ENCODE measurements around the gene DTNA.

The DTNA gene

DNA sequence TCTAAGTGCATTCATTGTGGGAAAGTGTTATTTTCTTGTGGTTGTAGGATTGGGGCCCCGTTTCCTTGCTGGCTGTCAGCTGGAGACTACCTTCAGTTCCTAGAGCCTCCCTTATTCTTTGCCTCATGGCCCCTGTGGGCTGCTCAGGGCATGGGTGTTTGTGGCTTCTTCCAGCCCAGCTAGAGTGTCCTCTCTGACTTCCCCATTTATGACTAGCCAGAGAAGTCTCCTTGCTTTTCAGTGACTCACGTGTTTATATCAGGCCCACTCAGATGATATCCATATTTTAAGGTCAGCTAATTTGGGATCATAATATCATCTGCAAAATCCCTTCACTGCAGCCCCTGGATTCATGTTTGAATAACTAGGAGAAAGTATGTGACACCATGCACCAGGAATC, 62.8 kb downstream of the DTNA start:
- DNase-seq (ENCODE audit: low spot score): no peak

DNA sequence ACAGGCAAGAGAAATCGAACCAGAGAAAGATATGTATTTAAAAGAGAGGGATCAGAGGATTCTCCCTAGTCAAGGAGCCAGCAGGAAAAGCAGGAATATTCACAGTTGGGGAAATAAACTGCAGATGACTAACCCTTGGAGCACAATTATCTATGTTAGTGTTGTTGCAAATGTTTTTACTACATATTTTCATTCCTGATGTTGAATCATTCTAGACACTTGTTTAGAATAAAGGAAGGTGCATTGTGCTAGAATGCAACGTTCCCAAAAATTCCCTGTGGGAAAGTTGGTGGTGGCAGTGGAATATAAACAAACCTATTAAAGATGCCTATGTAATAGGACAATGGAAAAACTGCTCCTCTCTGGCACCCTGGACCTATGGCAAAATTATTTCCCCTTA, 63.3 kb downstream of the DTNA start:
- DNase-seq (ENCODE audit: low spot score): no peak

DNA sequence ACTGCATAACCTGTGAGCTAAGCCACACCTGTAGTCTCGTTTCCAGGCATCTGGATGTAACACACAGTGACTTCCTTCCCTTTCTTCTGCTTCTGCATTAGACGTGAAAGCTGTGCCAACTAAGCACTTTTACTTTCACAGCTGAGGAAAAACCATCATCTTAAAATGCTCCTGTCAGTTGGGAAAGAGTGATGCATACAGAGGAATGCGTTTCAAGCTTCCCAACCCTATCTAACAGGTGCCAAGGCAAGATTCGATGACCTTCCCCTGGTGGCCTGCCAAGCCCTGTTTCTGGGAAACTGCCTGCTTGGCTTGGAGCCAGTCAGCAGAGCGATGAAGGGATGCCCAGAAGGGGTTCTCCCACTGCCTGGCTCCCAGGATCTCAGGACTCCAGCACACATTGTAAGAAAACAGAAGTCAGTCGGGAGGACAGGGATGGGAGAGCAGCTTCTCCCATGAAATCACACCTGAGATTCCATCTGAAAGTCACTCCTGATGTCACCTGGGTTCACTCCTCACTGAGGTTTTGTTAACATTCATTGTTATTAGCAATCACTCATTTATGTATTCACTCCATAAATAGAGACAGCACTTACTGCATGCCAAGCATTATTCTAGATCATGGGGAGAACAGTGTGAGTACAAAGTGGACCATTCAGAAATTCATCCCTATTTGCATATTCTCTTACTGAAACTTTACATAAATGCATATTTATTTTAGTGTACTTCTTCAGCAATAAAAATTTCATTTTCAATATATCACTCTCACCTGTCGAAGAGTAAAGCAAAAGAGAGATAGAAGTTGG, 64.1 kb downstream of the DTNA start:
- no peak for DNase-seq (ENCODE audit: low spot score)

DNA sequence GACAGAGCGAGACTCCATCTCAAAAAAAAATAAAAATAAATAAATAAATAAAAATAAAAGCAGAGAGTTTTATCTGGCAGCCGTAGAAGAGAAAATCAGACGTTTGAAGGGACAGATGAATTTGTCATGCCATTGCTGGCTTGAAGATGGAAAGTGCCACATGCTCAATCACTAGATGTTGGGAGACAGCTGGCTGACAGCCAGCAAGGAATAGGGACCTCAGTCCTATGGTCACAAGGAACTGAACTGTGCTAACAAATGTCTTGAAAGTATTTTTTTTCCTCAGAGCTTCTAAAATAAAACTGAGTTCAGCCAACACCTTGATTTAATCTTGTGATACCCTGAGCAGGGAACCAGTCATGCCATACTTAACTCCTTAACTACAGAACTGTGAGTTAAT, 65.4 kb downstream of the DTNA start:
- DNase-seq (ENCODE audit: low spot score): no peak

DNA sequence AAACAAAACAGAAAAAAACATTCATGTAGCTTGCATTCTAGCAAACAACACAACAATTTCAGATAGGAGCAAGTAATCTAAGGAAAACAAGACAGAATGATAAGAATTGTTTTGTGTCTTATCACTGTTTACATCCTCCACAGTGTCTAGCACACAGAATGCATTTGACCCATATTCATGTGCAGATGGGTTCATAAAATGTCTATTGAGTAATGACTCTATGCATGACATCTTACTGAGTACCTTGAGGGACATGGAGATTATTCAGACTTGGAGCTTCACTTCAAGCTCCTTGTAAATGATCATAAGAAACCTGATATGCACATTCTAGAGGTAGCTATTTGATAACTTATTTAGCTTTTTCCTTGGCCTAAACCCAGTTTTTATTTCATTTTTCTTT, 69.0 kb downstream of the DTNA start:
- no peak for DNase-seq (ENCODE audit: low spot score)

DNA sequence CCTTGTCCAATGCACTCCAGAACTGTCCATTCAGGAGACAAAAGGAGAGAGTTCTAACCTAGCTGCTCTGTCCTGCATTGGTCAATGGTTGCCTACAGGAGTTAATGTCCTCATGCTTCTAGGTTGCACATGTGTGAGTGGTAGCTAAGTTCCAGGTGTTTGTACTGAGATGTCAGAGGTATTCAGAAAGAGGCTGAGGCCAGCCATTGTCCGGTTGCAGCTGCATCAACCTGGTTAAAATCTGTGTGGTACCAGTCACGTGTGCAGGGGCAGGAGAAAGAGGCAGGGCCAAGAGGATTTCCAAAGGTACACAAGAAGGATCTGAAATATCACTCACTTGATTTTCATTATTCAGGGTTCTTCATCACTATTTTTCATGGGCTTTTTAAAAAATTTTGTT, 70.8 kb downstream of the DTNA start:
- no peak for DNase-seq (ENCODE audit: low spot score)

DNA sequence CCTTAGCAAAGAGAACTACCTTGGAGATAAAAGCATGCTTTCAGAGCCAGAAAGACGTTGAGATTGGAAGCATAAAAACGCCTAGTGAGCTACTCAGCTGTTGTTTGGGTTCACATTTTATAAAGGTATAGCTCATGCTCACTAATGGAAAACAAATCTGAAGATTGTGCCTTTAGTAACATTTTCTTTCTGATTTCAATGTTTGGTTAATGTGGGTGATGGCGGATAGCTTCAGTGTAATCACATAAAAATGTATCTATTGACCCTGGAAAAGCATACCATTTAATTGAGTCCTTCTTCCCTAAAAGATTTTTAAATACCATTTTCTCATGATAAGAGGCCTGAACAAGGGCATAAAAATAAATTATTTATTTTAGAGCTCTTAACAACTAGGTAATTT, 73.4 kb downstream of the DTNA start:
- DNase-seq (ENCODE audit: low spot score): no peak

DNA sequence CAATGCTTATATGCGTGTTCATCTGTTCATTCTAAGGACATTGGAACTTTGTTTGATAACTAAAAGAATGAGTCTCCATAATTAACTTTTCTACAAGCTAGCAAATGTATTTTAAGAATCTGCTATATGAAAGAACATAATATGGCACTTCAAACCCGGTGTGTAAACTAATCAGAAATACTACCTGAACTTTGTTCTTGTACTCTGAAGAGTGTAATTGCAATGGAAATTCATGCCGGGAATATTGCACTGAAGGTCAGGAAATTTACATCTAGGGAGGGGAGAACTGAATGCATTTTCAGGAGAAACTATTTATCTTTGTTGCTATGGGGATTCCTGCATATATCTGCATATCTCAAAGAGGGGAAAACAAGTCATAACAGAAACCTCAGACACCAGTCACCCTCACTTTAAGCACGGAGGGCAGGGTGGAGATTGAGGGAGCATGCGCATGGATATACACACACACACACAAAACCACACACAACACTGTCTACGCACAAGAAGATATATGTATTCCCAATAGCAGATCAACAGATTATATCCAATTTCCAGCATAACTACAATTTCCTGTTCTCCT, 76.2 kb downstream of the DTNA start:
- no peak for DNase-seq (ENCODE audit: low spot score)

DNA sequence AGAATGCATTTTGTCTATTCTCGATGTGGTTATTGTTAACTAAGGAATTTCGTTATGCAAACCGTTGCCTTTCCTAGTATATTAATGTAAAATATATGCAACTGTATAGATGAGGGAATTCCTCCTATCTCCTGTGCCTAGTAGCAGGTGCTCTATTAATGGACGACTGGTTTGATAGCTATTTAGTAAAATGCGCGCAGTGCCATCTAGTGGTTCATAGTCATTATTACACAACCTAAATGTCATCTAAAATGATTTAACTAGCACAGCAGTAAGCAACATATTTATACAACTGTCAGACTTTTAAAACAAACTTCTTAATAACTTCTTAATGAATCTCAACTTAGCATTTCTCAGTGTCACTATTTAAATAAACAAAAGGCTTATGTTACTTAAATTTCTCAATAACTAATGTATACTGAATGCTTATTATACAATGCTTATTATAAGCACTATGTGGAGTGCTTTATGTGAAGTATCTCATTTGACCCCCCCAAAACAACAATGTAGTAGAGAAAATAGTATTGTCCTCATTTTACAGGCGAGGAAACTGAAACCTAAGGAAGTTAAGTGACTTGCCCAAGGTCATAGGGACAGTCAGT, 77.9 kb downstream of the DTNA start:
- DNase-seq (ENCODE audit: low spot score): peak; percentile 16

DNA sequence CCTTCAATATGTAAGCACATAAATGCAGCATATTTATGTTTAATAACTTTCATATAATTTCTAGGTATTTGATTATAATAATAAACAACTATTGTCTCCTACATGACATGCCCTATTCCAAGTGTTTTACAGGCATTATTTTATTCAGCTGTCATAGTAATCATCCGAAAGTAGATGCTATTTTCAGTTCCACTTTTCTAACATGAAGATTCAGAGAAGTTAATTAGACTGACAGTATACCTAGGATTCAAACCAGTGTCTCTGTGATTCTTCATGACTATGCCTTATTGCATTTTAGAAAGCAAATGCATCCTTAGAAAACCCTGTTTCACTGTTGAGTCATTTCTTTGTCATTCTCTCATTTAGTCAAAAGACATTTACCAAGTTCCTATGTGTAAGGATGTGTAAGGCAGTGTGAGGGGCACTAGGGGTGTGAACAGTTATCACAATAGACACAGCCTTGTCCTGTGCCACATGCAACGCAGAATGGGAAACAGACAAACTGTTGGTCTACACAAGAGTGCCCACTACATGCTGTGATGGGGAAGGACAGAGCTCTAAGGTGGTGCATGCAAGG, 79.8 kb downstream of the DTNA start:
- no peak for DNase-seq (ENCODE audit: low spot score)

DNA sequence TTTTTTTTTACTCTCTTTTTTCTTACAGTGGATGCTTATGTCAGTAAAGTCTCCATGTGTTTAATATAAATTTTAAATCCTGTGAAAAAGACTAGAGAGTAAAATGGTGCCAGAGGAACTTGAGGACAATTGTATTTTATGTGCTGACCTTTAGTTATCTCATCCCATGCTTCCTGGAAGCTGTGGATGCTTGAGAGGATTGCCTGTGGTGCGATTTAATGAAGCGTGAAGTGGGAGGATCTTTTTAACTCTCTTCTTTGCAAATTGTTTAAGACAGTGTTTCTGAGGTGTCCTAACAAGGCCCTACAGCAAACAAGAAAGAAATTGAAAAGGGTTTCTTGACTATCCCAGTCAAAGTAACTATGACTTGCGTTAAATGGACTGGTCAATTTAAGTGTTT, 84.2 kb downstream of the DTNA start:
- DNase-seq (ENCODE audit: low spot score): no peak

DNA sequence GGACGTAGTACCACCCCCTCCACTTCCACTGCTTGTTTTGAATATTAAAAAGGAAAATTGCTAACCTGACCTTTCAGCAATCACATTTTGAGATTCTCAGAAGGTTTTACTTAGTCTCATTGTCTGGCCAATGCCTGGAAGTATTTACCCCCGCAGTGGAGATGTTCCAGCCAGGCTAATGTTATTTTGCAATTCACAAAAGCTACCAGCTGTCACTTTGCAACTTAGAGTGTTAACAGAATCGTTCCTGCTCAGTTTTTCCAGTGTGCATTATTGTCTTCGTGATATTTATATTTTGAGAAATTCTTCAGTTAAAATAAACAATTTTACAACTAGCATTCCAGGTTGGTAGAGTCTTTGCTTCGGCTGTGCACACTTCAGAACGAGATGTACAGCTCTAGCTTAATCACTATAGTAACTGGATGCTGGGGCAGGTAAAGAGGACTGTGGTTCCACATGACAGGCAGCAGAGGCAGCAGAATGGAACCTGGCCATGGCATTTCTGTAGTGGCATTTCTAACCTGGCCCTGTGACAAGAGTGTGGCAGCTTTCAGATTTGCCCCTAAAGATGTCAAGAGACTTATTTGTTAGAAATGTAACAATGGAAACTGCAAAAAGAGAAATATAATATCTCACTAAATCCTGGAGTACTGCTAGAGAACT, 85.1 kb downstream of the DTNA start:
- DNase-seq (ENCODE audit: low spot score): no peak

DNA sequence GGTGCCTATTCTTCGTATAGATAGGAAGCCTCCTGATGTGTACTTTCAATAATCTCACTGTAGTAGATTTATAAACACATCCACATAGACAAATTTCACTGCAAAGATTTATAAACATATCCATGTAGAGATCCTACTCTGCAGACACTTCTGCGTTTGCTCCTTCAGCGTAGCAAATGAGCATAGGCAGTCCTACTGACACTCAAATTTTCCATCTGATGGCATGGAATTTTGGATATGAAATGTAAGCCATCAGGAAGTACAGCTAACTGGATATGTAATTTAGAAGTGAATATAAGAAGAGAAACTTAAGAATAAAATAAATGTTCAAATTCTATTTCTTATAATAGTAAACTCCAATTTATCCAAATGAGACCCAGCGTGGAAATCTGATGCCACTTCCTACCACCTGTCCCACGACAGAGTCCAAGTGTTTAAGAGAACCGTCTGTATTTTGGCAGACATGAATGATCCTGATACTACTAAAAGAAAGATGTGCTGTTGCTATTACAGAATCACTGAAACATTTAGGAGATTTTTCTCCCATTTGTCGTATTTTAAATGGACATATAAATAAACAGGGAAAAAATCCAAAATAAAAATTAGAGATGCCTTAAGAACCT, 86.0 kb downstream of the DTNA start:
- no peak for DNase-seq (ENCODE audit: low spot score)

DNA sequence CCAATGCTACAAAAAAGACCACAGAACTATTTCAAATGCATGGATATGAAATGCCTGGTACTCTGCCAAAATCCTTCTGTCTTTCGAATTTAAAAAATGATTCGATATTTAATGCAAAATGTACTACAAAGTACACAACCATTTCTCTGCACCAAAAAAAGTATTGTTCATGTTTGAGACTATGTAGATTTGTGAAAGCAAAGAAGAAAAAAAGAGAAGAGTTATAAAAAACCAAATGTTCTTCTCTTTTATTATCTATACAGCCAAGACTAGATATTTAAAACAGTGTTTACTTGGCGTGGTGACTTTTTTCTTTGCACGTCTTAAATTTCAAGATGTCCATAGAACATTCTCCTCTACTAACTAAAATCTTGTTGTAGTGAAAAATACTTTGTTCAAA, 89.2 kb downstream of the DTNA start:
- DNase-seq (ENCODE audit: low spot score): no peak

DNA sequence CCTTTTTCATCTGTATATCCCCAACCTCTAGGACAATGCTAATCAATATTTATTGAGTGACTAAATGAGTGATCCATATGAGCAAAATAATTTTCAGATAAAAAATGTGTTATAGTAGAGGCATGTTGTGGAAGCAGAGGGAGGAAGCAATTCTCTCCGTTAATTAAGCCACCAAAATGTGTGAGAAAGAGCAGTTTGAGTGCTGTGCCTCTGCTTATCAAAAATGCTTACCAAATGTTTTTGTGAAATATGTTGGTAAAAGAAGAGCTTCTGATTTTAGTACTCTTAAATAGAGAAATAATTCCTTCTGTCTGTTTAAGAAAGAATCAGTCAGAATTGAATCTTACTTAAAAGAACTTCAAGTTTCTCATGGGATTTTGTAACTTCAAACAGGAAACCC, 90.3 kb downstream of the DTNA start:
- no peak for DNase-seq (ENCODE audit: low spot score)

DNA sequence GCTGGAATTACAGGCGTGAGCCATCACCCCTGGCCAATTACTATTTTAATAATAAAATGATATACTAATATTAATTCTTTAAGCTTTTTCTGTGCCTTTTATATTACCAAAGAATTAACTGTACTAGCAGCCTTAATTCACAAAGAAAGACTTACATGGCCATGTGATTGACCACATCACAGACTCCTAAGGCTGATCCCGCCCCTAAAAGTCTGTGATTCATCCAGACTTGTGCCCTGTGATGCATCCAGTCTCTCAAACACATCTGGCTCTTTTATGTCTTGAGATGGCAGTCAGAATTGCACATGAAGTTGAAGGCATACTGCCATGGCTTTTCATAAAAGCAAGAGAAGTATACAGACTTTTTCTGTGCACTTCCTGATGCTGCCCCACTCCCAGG, 91.7 kb downstream of the DTNA start:
- DNase-seq (ENCODE audit: low spot score): no peak

DNA sequence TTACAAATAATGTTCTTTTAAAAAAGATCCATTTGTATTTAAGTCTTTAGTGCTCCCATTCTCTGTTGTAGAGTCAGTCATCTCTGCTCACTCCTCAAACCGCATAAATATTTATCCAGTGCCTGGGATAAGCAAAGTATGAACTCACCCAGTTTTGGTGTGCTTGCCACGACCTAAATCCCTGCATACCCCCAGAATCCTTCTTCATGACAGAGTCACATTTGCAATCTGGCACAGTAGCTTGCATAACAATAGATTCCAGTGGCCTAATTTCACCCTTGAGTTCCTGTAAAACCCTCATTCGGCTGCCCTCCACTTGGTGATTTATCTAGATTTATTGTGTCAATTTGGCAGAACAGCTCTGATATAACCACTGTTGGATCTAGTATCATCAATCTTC, 92.9 kb downstream of the DTNA start:
- DNase-seq (ENCODE audit: low spot score): no peak

DNA sequence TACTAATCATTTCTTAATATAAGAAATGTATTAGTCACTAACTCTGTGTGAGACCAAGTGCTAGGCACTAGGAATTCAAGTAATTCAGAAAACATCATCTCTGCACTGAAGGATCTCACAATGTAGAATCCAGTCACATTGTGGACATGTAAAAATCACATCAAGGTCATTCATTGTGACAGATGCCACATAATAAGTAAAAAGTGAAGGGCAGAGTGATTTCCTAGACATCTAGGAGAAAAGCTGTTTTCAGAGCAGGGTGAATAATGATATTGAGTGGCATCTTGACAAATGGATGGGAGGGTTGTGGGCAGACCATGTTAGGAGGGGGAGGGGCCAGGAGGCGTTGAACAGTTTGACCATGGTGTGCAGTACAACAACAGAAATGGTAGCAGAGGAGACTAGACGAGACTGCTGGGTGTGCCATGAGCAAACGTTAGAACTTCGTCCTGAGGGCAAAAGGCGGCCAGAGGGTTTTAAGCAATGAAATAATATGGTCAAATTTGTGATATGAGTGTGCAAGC, 93.8 kb downstream of the DTNA start:
- no peak for DNase-seq (ENCODE audit: low spot score)

DNA sequence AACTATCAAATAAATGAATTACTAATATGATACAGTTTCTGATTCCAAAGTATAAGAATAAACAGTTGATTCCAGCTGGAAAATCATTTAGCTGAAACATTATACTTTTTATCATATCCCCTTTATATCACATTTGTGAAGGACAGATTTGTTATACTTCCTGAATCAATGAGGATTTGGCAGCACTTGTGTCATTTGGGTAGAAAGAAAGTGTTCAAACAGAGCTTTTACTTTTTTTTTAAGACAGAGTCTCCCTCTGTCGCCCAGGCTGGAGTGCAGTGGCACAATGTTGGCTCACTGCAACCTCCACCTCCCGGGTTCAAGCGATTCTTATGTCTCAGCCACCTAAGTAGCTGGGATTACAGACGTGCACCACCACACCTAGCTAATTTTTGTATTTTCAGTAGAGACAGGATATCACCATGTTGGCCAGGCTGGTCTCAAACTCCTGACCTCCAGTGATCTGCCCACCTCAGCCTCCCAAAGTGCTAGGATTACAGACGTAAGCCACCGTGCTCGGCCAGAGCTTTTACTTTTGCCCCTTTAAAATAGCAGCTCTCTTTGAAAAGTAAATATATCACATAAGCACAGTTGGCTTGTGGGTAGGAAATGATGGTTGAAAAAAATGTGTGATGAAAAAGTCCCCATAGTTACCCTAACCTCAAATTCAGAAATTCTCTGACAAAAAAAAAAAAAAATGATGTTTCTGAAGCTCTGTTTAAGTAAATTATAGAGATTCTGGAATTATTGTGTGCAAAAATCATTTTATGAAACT, 95.2 kb downstream of the DTNA start:
- no peak for DNase-seq (ENCODE audit: low spot score)

DNA sequence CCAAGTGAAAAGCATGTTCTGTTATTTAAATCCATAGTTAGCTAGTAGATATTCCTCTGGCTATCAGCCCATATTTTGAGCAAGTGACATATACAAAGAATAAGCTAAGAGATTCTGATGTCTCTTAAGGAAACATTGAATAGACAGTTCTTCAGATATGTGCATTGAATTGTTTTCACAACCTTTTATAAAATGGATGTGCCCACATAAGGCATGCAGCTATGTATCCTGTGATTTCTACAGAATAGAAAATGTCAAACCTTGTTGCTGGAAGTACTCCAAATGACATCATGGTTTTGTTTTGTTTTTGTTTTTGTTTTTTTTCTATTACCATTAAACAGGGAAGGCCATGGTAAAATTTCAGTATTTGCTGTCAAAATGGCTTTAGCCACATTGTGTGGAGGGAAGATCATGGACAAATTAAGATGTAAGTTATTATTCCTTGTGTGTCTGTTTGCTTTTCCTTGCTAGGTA, 95.8 kb downstream of the DTNA start:
- no peak for DNase-seq (ENCODE audit: low spot score)

DNA sequence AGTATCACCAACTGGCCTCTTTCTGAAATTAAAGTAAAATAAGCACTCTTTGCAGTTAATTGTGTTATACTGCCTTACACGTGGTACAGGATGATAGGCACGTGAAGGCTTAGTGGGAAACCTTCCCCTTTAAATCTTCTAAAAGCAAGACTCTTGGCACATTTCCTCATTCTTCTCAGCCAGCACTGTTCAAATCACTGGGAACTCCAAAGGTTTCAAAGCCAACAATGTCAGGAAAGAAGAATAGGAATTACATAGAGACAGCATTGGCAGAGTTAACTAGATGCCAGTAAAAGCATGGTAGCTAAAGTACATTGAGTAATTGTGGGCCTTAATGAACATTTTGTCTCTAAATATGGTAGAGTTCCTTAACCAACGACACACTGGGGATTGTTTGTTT, 96.4 kb downstream of the DTNA start:
- DNase-seq (ENCODE audit: low spot score): no peak
